ENCODE data around the gene GBP7.

GBP7 gene

GRCh38 chr1:89125913-89126580 is 49.8 kb downstream of the GBP7 start, which contains the start of gene GBP2:
Gene GBP2, minus strand, starts transcription at chr1:89126114. Its CDS starts 4,148 bp downstream, at chr1:89121966.
- Histone ChIP-seq H3K27me3 (ENCODE audit: control insufficient read depth, insufficient read depth, low read length) (no peaks in the 10 kb centered on the region), H3K4me1 (peaks cover 12% of the 10 kb centered on the region), H2AFZ (peak within 1 kb of the TSS; percentile 47), H3K79me2 (no peaks in the 10 kb centered on the region), H3K27ac (peak within 1 kb of the TSS; percentile 81), H3K9me3 (ENCODE audit: control insufficient read depth, low read length) (no peaks in the 10 kb centered on the region), H3K9ac (no peak within 1 kb of the TSS), H3K4me2 (ENCODE audit: low read length) (peak within 1 kb of the TSS; percentile 72), H3K36me3 (ENCODE audit: control insufficient read depth, insufficient read depth, low read length) (no peaks in the 10 kb centered on the region), H3K4me3 (ENCODE audit: low read depth, low read length) (peak within 1 kb of the TSS; percentile 65)
- no peak for TF ChIP-seq CTCF (IDR thresholded peaks at IDR 0.05)

- peak overlapping the region; percentile 65 for H3K4me3 ChIP-seq (ENCODE audit: low read depth, low read length)
- H3K36me3 ChIP-seq (ENCODE audit: control insufficient read depth, insufficient read depth, low read length), result no peaks in the 10 kb centered on the region
- no peaks in the 10 kb centered on the region for H3K9me3 ChIP-seq (ENCODE audit: control insufficient read depth, low read length)
- H3K79me2 ChIP-seq, result no peaks in the 10 kb centered on the region
- peak overlapping the region; percentile 72 for H3K4me2 ChIP-seq (ENCODE audit: low read length)
- H3K9ac ChIP-seq, result no peak overlapping the region
- no peaks in the 10 kb centered on the region for H3K27me3 ChIP-seq (ENCODE audit: control insufficient read depth, insufficient read depth, low read length)
- TF ChIP-seq CTCF (IDR thresholded peaks at IDR 0.05), result no peak
- H3K4me1 ChIP-seq, result peaks cover 10% of the 10 kb centered on the region
- peak overlapping the region; percentile 47 for H2AFZ ChIP-seq
- H3K27ac ChIP-seq, result peak overlapping the region; percentile 81
Observed at GRCh38 chr1:89125240-89125912, 50.4 kb downstream of the GBP7 start.

- no peaks in the 10 kb centered on the region for H3K36me3 ChIP-seq (ENCODE audit: control insufficient read depth, insufficient read depth, low read length)
- H3K4me2 ChIP-seq (ENCODE audit: low read length), result no peak overlapping the region
- no peak for TF ChIP-seq CTCF (IDR thresholded peaks at IDR 0.05)
- H2AFZ ChIP-seq, result no peak overlapping the region
- no peaks in the 10 kb centered on the region for H3K9me3 ChIP-seq (ENCODE audit: control insufficient read depth, low read length)
- no peaks in the 10 kb centered on the region for H3K27me3 ChIP-seq (ENCODE audit: control insufficient read depth, insufficient read depth, low read length)
- no peak overlapping the region for H3K27ac ChIP-seq
- no peaks in the 10 kb centered on the region for H3K79me2 ChIP-seq
- no peak overlapping the region for H3K4me3 ChIP-seq (ENCODE audit: low read depth, low read length)
- peaks cover 3% of the 10 kb centered on the region for H3K4me1 ChIP-seq
- H3K9ac ChIP-seq, result no peak overlapping the region
Observed at GRCh38 chr1:89121641-89122040, 54.2 kb downstream of the GBP7 start.

- TF ChIP-seq CTCF (IDR thresholded peaks at IDR 0.05), result no peak
- Histone ChIP-seq H3K27ac (no peak overlapping the region), H3K36me3 (ENCODE audit: control insufficient read depth, insufficient read depth, low read length) (no peaks in the 10 kb centered on the region), H2AFZ (no peak overlapping the region), H3K79me2 (no peaks in the 10 kb centered on the region), H3K9me3 (ENCODE audit: control insufficient read depth, low read length) (no peaks in the 10 kb centered on the region), H3K9ac (no peak overlapping the region), H3K4me3 (ENCODE audit: low read depth, low read length) (no peak overlapping the region), H3K27me3 (ENCODE audit: control insufficient read depth, insufficient read depth, low read length) (no peaks in the 10 kb centered on the region), H3K4me2 (ENCODE audit: low read length) (no peak overlapping the region), H3K4me1 (no peaks in the 10 kb centered on the region)
Observed at GRCh38 chr1:89114662-89115061, 61.1 kb downstream of the GBP7 start.

Data from parathyroid adenoma (tissue), 2 donors.